COLO668 (cell line): ENCODE data around the gene IFRD2.

Experiments
- DNase-seq: peaks from one replicate; lab custom pipeline; 2025; ENCODE audit not compliant: unreplicated experiment; lab: John Stamatoyannopoulos, UW

Gene IFRD2

DNA sequence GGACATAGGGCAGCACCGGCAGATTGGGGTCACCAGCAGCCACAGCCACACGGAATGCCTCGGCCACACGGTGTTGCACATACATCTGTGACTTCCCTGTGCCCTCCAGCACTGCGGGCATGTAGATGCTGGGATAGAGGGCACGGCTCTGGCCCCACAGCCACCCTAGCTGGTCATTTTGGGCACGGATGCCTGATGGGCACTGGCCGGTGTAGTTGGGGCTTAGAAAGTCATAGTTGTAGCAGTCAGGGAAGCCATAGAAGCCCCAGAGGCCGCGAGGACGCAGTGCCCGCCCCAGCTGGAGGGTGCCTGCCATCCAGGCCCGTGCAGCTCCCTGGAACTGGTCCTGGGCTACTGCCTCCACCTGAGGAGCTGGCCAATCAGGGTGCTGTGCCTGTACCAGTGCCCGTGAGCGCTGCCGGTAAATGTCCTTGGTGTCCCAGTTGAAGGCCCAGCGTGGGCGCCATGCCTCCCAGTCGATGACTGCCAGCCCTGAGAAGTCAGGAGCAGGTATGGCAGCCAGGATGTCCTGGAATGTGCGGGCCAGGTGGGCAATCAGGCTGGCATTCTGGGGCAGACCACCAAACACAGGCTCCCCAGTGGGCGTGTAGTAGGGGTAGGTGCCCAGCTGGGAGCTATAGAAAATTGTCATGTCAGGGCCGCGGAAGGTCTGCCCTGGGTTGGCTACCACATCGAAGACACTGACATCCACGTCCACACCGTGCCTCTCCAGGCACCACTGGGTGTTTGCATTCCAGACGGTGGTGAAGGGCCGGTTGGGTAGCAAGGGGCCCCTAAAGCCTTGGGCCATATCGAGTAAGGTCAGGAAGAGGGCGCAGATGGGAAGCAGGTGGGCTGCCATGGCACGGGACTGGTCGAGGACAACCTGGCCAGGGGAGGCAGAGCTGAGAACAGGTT, 10.1 kb upstream of the IFRD2 start:
- no peak for DNase-seq

DNA sequence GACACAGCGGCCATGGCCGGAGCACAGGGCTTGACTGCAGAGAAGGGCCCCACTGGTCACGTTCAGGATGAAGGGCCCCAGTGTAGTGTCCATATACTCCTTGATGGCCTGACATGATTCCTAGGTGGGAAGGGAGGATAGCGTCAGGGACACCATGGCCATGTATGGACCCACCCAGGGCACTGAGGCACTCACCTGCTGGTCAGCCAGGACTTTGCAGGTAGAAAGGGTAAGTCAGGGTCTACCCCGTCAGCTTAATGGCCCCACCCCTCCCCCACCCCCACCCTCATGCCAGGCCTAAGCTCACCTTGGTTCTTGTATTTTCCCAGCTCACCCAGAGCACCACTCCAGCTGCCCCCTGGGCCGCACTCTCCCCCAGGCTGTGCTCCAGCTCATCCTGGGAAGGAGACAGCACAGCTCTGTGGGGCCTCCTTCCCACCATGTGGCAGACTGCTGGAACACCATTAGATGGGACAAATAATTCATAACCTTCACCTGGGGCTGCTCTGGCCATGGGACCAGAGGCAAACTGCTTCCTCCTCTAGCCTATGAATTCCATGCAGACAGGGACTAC, 8.5 kb upstream of the IFRD2 start:
- no peak for DNase-seq

DNA sequence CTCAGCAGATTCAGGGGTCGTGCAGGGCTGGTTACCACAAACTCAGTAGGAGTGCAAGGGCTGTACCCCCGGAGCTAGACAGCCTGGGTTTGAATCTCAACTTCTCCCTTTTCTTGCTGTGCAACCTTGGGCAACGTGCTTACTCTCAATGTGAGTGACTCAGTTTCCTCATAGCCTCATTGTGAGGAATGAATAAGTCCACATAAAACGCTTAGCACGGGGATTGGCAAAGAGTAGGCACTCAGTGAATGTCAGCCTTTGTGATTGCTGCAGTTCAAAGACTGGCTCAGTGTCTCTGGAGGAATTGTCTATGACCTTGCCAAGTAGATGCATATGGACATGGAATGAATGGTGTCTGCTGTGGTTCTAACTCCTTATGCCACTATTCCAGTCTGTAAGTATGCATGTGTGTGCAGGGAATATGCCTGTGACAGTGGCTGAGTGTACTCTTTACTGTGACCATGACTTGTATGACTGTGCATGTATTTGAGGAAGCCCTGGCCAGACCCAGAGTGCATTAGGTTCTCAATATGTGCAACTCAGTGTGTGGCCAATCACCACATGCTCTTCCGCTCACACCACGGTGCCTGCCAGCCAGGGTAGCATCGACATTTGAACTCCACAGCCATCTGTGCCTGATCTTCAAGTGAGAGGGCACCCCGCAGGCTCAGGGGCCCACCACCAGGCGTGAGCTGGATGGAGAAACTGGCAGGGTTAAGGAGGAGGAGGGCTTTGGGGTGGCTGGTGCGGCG, 7.9 kb upstream of the IFRD2 start:
- DNase-seq, result no peak

DNA sequence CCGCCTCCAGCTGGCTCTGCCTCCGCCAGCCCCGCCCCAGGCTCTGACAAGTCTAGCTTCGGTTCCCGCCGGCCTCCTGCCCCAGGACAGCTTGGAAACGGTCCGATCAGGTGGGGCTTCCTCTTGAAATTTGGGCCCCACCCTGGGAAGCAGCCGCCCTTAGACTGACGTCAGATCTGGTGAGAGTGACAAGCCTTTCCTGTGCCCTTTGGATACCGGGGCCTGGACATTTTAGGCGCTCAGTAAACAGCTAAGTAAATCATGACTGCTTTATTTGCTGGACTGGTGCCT, 7.4 kb upstream of the IFRD2 start:
- no peak for DNase-seq

DNA sequence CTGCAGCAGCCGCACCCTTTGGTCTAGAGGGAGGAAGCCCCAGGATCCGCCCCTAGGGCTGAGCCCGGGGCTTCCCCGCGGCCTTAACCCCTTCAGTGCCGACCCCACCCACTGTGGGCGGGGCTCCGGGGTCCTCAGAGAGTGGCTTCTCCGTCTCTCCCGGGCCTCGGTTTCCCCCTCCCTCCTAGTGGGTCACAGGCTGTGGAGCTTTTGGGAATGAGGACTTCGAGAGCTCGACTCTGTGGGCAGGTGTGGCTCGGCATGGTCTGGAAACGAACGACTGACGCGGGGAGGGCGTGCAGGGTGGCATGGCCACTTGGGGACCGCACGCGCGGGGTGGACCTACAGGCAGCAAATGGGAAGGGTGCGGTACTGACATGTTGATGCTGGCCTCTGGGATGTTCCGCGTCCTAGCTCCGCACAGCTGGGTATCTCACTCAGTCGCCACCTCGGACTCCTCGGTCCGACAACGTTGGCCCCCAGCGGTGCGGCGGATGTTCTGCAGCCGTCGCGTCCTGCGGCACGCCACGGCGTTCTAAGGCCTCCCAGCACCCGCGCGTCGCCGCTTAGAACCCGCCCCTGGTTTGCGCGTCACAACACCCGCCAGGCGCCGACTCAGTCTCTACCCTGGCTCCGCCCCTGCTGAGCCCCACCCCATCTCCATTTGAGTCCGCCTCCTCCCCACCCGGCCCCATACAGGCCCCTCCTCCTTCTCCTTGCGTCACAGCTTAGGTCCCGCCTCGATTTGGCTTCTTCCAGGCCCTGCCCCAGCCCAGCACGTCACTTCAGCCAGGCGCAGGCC, 6.8 kb upstream of the IFRD2 start, which contains the start of the genes HYAL3 and NAA80:
HYAL3 (minus strand) TSS at position 570 of the 802 bp plus-strand sequence. CDS start 3,803 bp downstream, outside the sequence.
NAA80 (minus strand) TSS at position 570 of the 802 bp plus-strand sequence. CDS start 1,942 bp downstream, outside the sequence.
- DNase-seq, result peak; percentile 97

DNA sequence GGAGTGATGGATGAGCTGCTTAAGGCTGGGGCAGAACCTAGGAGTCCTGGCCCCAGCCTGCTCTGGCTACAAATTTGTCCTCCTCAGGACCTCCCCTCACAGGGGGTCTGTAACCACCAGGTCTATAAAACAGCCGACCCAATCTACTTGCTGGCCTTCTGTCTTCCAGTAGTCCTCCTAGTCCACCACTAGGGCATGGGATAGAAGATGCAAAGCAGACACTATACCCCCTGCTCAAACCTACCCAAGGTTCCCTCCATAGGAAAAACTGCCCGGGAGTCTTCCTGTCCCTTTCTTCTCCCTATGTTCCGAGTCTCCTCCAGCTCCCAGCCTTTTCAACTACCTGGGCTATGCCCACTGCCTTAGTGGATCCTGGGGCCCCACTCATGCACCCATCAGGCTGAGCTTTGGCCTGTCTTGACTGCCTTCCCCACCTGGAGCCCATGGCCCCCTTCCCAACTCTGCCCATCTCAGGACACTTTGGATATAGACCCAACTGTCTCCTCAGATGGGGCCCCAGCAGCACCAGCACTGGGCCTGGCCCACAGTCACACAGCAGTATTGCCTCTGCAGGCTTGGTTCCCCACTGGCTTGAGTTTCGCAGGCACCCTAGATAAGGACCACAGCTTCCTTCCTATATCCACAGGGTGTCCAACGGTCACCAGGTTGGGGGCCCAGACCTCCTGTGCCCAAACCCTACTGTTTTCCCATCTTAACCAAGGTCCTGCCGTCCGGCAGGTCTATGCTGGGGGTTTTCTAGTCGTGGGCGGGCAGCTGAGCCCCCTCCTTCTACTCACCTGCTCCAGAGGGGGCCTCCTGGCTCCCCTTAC, 5.9 kb upstream of the IFRD2 start:
- no peak for DNase-seq

DNA sequence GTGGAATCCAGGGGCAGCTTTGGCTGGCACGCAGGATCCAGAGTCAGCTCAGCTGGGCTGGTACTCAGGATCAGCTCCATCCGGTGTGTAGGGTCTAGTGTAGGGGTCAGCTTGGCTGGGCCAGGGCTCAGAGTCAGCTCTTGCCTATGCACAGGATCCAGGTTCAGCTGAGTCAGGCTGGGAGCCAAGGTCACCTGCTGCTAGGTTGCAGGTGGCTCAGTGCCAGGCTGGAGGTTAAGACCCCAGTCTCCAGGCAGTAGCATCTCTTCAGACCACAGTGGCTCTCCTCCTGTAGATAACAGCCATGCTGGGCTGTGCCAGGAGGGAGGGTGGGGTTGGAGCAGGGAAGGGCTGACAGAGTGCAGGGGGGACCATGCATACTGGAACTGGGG, 5.2 kb upstream of the IFRD2 start:
- DNase-seq, result no peak

DNA sequence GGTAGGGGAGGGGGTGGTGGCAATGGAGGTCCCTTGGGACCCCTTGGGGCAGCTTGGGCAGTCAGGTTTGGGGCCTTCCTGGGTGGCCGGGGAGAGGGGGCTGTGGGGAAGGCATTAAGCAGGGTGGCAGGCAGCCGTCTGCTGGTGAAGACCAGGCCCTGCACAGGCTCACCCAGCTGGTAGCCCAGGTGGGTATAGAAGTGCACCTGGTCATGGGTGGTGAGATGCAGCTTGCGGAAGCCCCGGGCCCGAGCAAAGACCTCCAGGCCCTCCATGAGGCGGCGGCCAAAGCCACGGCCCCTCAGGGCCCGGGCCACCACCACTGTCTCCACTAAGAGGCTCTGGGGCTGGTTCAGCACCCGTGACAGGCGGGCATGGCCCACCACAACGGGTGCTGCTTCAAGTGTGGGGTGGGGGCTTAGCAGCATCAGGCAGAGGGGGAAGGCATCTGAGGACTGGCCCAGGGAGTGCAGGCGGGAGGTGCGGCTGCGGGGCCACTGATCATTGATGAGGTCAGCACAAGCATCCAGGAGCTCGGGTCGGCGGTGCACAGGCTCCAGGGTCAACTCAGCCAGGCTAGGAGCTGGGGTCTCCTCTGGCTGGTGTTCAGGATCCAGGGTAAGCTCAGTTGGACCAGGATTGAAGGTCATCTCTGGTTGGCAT, 4.6 kb upstream of the IFRD2 start:
- DNase-seq, result no peak

DNA sequence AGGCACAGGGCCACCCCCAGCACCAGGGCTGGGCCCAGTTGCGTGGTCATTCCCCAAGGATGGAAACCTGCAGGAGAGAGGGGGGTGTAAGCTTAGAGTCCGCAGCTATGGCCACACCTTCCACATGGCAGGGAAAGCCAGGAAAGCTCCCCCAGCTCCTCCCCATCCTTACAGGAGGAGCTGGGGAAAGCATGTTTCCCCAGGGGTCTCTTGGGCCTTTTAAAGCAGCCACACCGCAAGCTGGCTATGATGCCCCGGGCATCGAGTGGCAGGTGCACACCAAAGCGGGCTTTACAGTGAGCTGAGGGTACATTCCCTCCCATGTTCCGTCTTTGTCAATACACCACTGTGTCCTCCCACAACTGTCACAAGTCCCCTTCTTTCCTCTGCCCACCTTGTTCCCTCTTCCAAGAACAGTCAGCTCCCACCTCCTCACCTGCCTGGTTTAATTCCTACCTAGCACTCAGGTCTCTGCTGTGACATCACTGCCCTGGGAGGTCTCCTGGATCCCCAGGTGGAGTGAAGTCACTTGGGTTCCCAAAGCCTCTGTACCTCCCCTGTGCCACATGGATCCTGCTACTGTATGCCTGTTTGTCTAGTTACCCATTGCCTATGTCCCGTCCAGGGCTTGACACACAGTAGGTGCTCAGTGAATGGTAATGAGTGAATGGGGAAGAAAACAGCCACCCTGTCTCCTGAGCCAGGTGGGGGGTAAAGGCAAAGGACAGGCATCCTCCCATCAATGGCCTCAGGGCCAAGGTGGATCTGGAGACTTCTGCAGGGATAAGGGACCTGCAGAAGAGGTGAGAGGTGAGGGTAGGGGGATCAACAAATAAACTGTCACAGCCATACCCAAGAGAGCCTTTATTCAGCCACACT, 3.6 kb upstream of the IFRD2 start:
- no peak for DNase-seq

DNA sequence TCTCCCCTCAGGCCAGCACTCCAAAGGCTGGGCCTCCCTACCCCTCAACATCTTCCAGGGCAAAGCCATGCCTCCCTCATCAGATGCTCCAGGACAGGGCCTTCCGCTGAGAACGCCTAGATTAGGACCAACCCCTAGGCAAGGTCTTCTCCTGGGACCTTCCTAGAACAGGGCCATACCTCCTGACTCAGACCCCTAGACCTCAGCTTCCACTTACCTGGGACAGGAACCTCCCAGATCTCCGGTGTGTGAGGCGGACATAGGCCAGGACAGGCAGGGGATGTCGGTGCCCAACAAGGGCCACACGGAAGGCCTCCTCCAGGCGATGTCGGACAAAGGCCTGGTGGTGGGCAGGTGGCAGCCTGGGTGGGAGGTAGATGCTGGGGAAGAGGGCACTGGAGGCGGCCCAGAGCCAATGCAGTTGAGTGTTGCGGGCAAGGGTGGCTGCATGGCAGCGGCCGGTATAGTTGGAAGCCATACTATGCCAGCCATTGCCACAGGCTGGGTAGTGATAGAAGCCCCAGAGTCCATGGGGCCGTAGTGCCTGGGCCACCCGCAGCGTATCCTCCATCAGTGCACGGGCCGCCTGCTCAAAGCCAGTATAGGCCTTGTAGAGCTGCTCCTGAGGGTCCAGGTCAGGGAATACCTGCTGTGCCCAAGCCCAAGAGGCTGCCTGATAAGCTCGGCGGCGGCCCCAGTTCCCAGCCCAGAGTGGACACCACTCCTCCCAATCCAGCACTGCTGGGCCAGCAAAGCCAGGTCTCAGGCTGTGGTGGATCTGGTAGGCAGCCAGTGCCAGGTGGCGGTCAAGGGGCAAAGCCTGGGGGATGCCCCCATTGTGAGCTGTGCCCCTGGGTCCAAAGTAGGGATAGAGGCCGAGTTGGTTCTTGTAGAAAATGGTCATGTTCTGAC, 2.5 kb upstream of the IFRD2 start:
- no peak for DNase-seq

DNA sequence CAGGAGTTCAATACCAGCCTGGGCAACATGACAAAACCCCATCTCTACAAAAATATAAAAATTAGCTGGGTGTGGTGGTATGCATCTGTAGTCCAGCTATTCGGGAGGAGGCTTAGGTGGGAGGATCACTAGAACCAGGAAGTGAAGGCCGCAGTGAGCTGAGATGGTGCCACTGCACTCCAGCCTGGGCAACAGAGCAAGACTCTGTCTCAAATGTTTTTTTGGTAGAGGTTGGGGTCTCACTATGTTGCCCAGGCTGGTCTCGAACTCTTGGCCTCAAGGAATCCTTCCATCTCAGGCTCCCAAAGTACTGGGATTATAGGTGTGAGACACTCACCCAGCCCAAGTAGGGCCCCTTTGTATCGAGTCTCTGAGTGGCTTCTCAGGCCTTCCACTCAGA, 1.9 kb upstream of the IFRD2 start:
- DNase-seq, result no peak

DNA sequence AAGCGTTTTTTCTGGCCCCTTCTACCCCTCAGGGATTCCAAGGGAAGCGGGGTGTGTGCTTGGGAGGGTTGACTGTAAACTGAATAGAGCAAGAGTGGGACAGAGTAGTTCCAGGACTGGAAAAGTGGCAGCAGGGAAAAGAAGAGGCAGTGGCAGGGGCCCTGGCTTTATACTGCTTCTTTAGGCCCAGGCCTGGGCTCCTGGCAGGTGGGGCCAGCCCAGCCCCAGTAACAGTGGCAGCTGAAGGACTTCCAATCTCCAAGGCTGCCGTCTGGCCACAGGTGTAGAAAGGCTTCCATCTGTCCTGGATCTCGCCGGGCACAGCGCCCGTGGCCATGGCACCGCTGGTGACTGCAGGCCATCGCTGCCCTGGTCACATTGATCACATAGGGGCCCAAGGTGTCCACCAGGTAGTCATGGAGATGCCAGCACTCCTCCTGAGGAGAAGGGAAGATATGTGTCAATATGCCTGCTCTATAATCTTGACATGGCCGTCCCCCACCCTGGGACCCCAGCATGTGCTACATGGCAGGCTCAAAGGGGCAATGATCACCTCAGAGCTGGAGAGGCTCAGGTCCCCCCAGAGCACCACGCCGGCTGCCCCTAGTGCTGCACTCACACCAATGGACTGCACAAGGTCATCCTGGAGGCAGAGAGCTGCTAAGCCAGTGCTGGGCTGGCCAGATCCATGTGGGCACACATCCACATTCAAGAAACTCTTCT, 1.0 kb upstream of the IFRD2 start:
- no peak for DNase-seq

DNA sequence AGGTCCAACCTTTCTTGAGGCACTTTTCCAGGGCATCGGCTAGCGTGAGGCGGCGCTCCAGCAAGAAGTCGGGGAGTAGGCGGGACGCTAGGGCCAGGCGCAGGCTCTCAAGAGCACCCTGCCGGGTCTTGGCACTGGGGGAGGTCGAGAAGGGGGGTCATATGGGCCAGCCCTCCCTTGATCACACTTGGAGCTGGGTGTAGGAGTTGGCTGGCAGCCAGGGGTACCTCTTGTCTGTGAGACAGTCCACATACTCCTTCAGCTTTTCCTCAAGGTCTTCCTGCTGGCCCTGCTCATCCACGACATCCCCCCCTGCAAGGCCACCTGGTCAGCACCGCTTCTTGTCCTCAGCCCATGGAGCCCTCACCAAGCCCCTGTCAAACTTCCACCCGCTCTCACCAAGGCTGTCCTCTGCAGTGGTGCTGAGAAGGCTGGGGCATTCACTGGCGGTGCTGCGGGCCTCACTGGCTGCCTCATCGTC, 2.0 kb downstream of the IFRD2 start:
- no peak for DNase-seq

DNA sequence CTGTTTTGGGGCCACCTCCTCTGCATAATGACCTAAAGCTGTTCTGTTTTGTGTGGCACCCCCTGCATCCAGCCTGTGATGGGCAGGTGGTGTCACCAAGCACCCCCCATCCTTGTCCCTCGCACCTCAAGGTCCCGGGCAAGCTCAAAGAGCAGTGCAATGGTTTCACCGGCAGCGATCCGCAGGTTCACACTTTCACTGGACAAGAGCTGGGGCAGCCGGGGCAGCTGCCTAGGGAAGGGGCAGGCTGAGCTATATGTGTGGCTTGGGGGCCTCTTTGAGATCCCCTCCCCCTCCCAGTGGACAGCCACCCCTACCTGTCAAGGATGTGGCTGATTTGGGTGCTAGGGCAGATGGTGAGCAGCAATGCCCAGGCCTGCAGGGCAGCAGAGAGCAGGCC, 3.1 kb downstream of the IFRD2 start:
- DNase-seq, result no peak

DNA sequence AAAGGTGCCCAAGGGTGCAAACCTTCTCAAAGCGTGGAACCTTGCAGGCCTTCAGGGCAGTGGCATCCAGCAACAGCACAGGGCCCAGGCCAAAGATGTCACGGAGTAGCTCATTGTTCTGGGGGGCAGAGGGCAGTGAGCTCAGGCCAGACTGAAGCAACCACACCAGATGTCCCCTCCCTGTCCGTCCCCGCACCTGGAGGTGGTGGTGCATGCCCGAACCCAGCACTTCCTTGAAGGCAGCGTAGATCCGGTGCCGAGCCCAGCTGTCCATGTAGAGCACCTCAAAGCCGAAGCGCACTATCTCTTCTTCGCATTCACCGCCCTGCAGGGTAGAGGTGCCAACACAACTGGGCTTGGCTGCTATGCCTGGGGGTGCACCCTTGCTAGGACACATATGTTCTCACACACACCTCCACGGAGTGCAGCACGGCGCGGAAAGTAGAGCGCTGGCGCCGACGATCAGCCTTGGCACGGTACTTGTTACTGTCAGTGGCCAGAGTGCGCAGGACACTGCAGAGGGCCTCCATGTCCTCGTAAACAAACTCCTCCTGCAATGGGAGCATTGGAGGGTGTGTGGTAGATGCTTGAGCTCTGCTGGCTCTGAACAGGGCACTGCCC, 3.7 kb downstream of the IFRD2 start:
- DNase-seq, result no peak

DNA sequence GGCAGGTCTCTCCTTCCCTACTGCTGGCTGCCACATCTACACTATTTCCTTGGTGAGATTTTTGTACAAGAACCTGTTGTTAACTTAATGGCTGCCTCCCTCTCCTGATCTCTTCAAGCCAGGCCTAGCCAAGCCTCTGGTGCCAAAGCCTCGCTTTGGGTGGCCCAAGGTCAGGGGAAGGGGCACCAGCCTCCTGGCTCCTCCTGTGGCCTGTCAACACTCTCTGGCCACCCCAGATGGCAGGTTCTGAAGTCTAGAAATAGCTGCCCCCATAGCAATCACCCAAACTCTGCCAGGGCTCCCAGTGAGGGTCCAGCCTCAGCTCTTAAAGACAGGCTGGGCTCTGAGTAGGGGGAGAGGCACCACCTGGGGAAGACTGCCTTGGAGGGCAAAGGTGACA, 5.0 kb downstream of the IFRD2 start:
- no peak for DNase-seq
